Measurements from ENCODE around the gene SRA1. TPM values are rescaled to one million over a fixed set of nuclear protein-coding genes. Genes with fewer than 3 reads are reported as not detected.

SRA1 gene
- total RNA-seq, 1 experiment from 2014 or later: 37.8 TPM

DNA sequence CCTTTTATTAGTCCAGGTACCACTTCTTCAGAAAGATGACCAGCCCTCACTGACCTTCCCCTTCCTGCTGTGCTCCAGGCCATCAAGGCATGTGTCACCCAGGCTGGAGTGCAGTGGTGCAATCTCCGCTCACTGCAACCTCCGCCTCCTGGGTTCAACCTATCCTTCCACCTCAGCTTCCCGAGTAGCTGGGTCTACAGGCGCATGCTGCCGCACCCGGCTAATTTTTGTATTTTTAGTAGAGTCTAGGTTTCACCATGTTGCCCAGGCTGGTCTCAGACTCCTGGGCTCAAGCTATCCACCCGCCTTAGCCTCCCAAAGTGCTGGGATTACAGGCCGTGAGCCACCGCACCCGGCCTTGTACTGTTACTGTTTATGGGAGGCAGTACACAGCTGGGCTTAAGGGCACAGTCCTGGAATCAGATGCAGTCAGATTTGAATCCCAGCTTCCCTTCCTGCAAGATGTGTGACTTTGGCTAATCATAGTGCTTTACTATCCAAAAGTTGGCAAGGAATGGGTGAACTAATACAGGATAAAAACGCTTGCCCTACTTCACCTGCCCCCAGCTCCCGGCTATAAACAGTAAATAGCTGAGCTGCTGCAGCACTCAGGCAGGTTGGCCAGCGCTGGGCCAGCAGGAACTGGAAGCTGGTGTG, 10.3 kb downstream of the SRA1 start:
- ATAC-seq (peak; percentile 2), DNase-seq (ENCODE audit: low spot score) (no peak)
- peak overlapping the region; percentile 94 for H3K27ac Mint-ChIP-seq
- ChIA-PET POLR2A (interaction anchor here (0.7 to 3.8 kb wide), 13 partner anchors 9 to 200 kb away, joined by 3 to 47 read pairs (median 5); partner anchors contain the start of genes ANKHD1, APBB3, HARS1 and HARS2), CTCF (interaction anchor here (0.7 to 3.3 kb wide), 25 partner anchors 9 to 401 kb away, joined by 3 to 28 read pairs (median 6); partner anchors contain the start of genes ANKHD1, APBB3, HARS1 and HARS2)
- TF ChIP-seq SMAD3 (CRISPR knock-in tag; IDR thresholded peaks at IDR 0.05; ENCODE audit: borderline replicate concordance) (0 out of 2 replicates have a peak, but pooled peaks have one; percentile 58), GABPB1 (CRISPR knock-in tag; IDR thresholded peaks at IDR 0.05) (peak; percentile 57; the same call in 1 of the 2 replicates), ZNF671 (CRISPR knock-in tag; IDR thresholded peaks at IDR 0.05) (0 out of 2 replicates have a peak, but pooled peaks have one; percentile 17)
- TF ChIP-seq, protein P1, sequence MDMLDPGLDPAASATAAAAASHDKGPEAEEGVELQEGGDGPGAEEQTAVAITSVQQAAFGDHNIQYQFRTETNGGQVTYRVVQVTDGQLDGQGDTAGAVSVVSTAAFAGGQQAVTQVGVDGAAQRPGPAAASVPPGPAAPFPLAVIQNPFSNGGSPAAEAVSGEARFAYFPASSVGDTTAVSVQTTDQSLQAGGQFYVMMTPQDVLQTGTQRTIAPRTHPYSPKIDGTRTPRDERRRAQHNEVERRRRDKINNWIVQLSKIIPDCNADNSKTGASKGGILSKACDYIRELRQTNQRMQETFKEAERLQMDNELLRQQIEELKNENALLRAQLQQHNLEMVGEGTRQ (CRISPR knock-in tag; IDR thresholded peaks at IDR 0.05): no peak
- TF ChIP-seq, protein P2, sequence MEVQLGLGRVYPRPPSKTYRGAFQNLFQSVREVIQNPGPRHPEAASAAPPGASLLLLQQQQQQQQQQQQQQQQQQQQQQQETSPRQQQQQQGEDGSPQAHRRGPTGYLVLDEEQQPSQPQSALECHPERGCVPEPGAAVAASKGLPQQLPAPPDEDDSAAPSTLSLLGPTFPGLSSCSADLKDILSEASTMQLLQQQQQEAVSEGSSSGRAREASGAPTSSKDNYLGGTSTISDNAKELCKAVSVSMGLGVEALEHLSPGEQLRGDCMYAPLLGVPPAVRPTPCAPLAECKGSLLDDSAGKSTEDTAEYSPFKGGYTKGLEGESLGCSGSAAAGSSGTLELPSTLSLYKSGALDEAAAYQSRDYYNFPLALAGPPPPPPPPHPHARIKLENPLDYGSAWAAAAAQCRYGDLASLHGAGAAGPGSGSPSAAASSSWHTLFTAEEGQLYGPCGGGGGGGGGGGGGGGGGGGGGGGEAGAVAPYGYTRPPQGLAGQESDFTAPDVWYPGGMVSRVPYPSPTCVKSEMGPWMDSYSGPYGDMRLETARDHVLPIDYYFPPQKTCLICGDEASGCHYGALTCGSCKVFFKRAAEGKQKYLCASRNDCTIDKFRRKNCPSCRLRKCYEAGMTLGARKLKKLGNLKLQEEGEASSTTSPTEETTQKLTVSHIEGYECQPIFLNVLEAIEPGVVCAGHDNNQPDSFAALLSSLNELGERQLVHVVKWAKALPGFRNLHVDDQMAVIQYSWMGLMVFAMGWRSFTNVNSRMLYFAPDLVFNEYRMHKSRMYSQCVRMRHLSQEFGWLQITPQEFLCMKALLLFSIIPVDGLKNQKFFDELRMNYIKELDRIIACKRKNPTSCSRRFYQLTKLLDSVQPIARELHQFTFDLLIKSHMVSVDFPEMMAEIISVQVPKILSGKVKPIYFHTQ (CRISPR knock-in tag; IDR thresholded peaks at IDR 0.05): 0 out of 2 replicates have a peak, but pooled peaks have one; percentile 60
- peaks cover 39% of the 10 kb centered on the region for H3K36me3 Mint-ChIP-seq
- H3K27me3 Mint-ChIP-seq (ENCODE audit: low read depth): no peaks in the 10 kb centered on the region
- H3K4me3 Mint-ChIP-seq: peak overlapping the region; percentile 77
- H3K4me1 Mint-ChIP-seq: peaks cover 25% of the 10 kb centered on the region
- no peaks in the 10 kb centered on the region for H3K9me3 Mint-ChIP-seq

DNA sequence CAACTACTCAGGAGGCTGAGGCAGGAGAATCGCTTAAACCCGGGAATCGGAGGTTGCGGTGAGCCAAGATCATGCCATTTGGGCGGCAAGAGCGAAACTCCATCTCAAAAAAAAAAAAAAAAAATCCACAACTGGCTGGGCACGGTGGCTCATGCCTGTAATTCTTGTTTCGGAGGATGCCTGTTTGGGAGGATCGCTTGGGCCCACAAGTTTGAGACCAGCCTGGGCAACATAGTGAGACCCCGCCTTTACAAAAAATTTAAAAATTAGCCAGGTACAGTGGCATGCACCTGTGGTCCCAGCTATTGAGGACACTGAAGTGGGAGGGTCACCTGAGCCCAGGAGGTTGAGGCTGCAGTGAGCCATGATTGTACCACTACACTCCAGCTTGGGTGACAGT, 11.7 kb downstream of the SRA1 start:
- ChIA-PET POLR2A (interaction anchor here (3.8 kb wide), 1 partner anchor 13 kb away, joined by 47 read pairs; the partner anchor contains the start of gene SRA1), CTCF (interaction anchor here (2.5 kb wide), 1 partner anchor 174 kb away, joined by 6 read pairs; no protein-coding TSS in a partner anchor)
- ATAC-seq (no peak), DNase-seq (ENCODE audit: low spot score) (no peak)
- Mint-ChIP-seq H3K36me3 (peaks cover 36% of the 10 kb centered on the region), H3K4me3 (no peak overlapping the region), H3K9me3 (no peaks in the 10 kb centered on the region), H3K27ac (0 out of 2 replicates have a peak overlapping the region, but pooled peaks have one; percentile 94), H3K27me3 (ENCODE audit: low read depth) (no peaks in the 10 kb centered on the region), H3K4me1 (peaks cover 25% of the 10 kb centered on the region)
- peak; percentile 67; the same call in 1 of the 2 replicates for TF ChIP-seq ZNF121 (CRISPR knock-in tag; IDR thresholded peaks at IDR 0.05)
- no peak for TF ChIP-seq RELA (CRISPR knock-in tag; IDR thresholded peaks at IDR 0.05; ENCODE audit: borderline replicate concordance)

DNA sequence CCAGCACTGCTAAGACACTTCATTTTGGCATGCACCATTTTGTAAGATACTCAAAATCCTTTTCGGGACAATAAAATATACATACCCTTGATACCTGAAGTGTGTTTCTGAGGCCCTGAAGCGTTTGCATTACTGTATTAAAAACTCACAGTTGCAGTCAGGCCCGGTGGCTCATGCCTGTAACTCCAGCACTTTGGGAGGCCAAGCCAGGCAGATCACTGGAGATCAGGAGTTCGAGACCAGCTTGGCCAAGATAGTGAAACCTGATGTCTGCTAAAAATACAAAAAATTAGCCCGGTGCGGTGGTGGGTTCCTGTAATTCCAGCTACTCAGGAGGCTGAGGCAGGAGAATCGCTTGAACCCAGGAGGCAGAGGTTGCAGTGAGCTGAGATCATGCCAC, 12.3 kb downstream of the SRA1 start:
- Mint-ChIP-seq H3K4me3 (no peak overlapping the region), H3K9me3 (no peaks in the 10 kb centered on the region), H3K27ac (no peak overlapping the region), H3K36me3 (peaks cover 36% of the 10 kb centered on the region), H3K4me1 (peaks cover 25% of the 10 kb centered on the region), H3K27me3 (ENCODE audit: low read depth) (no peaks in the 10 kb centered on the region)
- POLR2A ChIA-PET: no interaction called here
- TF ChIP-seq, protein P3, sequence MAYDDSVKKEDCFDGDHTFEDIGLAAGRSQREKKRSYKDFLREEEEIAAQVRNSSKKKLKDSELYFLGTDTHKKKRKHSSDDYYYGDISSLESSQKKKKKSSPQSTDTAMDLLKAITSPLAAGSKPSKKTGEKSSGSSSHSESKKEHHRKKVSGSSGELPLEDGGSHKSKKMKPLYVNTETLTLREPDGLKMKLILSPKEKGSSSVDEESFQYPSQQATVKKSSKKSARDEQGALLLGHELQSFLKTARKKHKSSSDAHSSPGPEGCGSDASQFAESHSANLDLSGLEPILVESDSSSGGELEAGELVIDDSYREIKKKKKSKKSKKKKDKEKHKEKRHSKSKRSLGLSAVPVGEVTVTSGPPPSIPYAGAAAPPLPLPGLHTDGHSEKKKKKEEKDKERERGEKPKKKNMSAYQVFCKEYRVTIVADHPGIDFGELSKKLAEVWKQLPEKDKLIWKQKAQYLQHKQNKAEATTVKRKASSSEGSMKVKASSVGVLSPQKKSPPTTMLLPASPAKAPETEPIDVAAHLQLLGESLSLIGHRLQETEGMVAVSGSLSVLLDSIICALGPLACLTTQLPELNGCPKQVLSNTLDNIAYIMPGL (CRISPR knock-in tag; IDR thresholded peaks at IDR 0.05): no peak
- TF ChIP-seq ZNF219 (CRISPR knock-in tag; IDR thresholded peaks at IDR 0.05; ENCODE audit: borderline replicate concordance): no peak
- no peak for TF ChIP-seq GRHL2 (CRISPR knock-in tag; IDR thresholded peaks at IDR 0.05; ENCODE audit: insufficient replicate concordance, severe bottlenecking)
- TF ChIP-seq GTF2I (CRISPR knock-in tag; conservative IDR thresholded peaks at IDR 0.05): no peak
- TF ChIP-seq MYBL2 (CRISPR knock-in tag; IDR thresholded peaks at IDR 0.05): no peak
- TF ChIP-seq MXD4 (CRISPR knock-in tag; IDR thresholded peaks at IDR 0.05; ENCODE audit: borderline replicate concordance): no peak
- TF ChIP-seq, protein P1 (CRISPR knock-in tag; IDR thresholded peaks at IDR 0.05): no peak
- TF ChIP-seq ETV6 (CRISPR knock-in tag; IDR thresholded peaks at IDR 0.05): no peak
- CTCF ChIA-PET: no interaction called here
- DNase-seq (ENCODE audit: low spot score): no peak
- no peak for ATAC-seq
